ENCODE data around the gene PEX11B. TPM values are rescaled to one million over a fixed set of nuclear protein-coding genes. Genes with fewer than 3 reads are reported as not detected.

PEX11B gene
- total and polyA plus RNA-seq, 2 of the 4 experiments (the other 2 are of a cell fraction): 15.4 to 24.3 TPM

GRCh38 chr1:145927916-145928643 lies 9.6 kb upstream of the PEX11B start:
- Histone ChIP-seq H3K9me3 (ENCODE audit: control insufficient read depth, insufficient read depth, low read length) (no peaks in the 10 kb centered on the region), H3K36me3 (ENCODE audit: control insufficient read depth, insufficient read depth, low read length) (peaks cover 6% of the 10 kb centered on the region), H3K4me2 (ENCODE audit: low read depth, low read length) (peak overlapping the region; percentile 81), H2AK9ac (replicated peaks; ENCODE audit: low read depth, low read length, poor library complexity) (peak overlapping the region; percentile 80), H4K20me1 (ENCODE audit: insufficient read depth, low read length) (no peaks in the 10 kb centered on the region), H3K14ac (replicated peaks; ENCODE audit: low read depth, low read length) (peak overlapping the region; percentile 87), H3K56ac (ENCODE audit: extremely low read depth, insufficient read depth, low read length) (peak overlapping the region; percentile 97), H2AFZ (replicated peaks; ENCODE audit: low read length, poor library complexity) (peak overlapping the region; percentile 91), H3K4ac (ENCODE audit: low read depth, low read length) (peak overlapping the region; percentile 89), H4K5ac (ENCODE audit: low read depth, low read length) (peak overlapping the region; percentile 95), H3K27me3 (ENCODE audit: control insufficient read depth, insufficient read depth, low read length) (no peaks in the 10 kb centered on the region), H3K18ac (ENCODE audit: low read depth, low read length) (peak overlapping the region; percentile 86; the same call in 1 of the 2 replicates), H3K4me3 (ENCODE audit: insufficient read depth, low read depth, low read length) (peak overlapping the region; percentile 76), H3K23ac (ENCODE audit: low read depth, low read length) (peak overlapping the region; percentile 86), H3K9me1 (ENCODE audit: insufficient read depth, low read length) (peaks cover 4% of the 10 kb centered on the region; the same call in 1 of the 2 replicates), H4K8ac (ENCODE audit: low read depth in 2 of 2, low read length in 2 of 2) (peak overlapping the region; percentile 96 to 97), H2BK120ac (ENCODE audit: low read depth, low read length) (peak overlapping the region; percentile 35; the same call in 1 of the 2 replicates), H3K79me1 (ENCODE audit: low read depth in 1 of 2, low read length in 2 of 2) (peaks cover 18 to 27% of the 10 kb centered on the region in 2 experiments; a peak in 3 of 4 replicates), H3K27ac (ENCODE audit: insufficient read depth, low read length) (peak overlapping the region; percentile 83), H2BK5ac (ENCODE audit: low read depth, low read length, poor library complexity, severe bottlenecking) (peak overlapping the region; percentile 92), H2BK15ac (ENCODE audit: low read depth, low read length) (no peak overlapping the region), H2BK20ac (ENCODE audit: low read depth, low read length) (no peak overlapping the region), H3K9ac (ENCODE audit: low read depth, low read length) (peak overlapping the region; percentile 96), H2AK5ac (ENCODE audit: low read depth, low read length) (peak overlapping the region; percentile 73), H4K91ac (ENCODE audit: insufficient read depth, low read depth, low read length) (peak overlapping the region; percentile 79), H3K4me1 (ENCODE audit: control insufficient read depth, insufficient read depth, low read length) (peaks cover 3% of the 10 kb centered on the region)
- BruUV-seq (replicated peaks): no TSS peak
- dilution Hi-C loops (cut with HindIII; ENCODE audit: low sequenced_read_pairs, unreplicated experiment) (no loop called here), in situ Hi-C loops (cut with MboI; ENCODE audit: low sequenced_read_pairs) (no loop called here), intact Hi-C loops (cut with micrococcal nuclease) (loop anchor here (2.0 kb wide), 3 partner anchors 29 to 69 kb away; partner anchors contain the start of genes ANKRD34A, POLR3GL and TXNIP)
- ATAC-seq (ENCODE audit: low read depth) (no peak), DNase-seq (no peak)
- ChIA-PET CTCF (interaction anchor here (0.6 to 0.9 kb wide), 4 partner anchors 26 to 52 kb away, joined by 3 to 5 read pairs (median 3); partner anchors contain the start of genes ANKRD34A and POLR3GL), POLR2A (ENCODE audit: unreplicated experiment) (interaction anchor here (0.7 to 0.9 kb wide), 3 partner anchors 36 to 51 kb away, joined by 3 to 4 read pairs (median 3); no protein-coding TSS in a partner anchor)
- no peak for TF ChIP-seq SMC3 (IDR thresholded peaks at IDR 0.05; ENCODE audit: low read depth, low read length)
- TF ChIP-seq NFE2L2 (IDR thresholded peaks at IDR 0.05; ENCODE audit: low read depth, low read length): no peak
- no peak for TF ChIP-seq RFX5 (IDR thresholded peaks at IDR 0.05; ENCODE audit: low read depth, low read length)
- TF ChIP-seq POLR2A (IDR thresholded peaks at IDR 0.05; ENCODE audit: low read depth, low read length): no peak
- TF ChIP-seq RAD21 (IDR thresholded peaks at IDR 0.05; ENCODE audit: low read length): no peak
- TF ChIP-seq ELK1 (IDR thresholded peaks at IDR 0.05; ENCODE audit: borderline replicate concordance, low read depth, low read length): no peak
- no peak for TF ChIP-seq MXI1 (IDR thresholded peaks at IDR 0.05; ENCODE audit: borderline replicate concordance, low read depth, low read length)
- TF ChIP-seq MAFK (IDR thresholded peaks at IDR 0.05; ENCODE audit: low read depth, low read length): no peak
- TF ChIP-seq, protein P1, sequence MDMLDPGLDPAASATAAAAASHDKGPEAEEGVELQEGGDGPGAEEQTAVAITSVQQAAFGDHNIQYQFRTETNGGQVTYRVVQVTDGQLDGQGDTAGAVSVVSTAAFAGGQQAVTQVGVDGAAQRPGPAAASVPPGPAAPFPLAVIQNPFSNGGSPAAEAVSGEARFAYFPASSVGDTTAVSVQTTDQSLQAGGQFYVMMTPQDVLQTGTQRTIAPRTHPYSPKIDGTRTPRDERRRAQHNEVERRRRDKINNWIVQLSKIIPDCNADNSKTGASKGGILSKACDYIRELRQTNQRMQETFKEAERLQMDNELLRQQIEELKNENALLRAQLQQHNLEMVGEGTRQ (IDR thresholded peaks at IDR 0.05; ENCODE audit: low read depth, low read length): no peak
- WGBS, 2 experiments (ENCODE audit: extremely low coverage in 2 of 2, insufficient read length in 1 of 2): 88% methylated on average over 3 of the region's 20 CpGs; no CpG with 5 or more reads in 1 of the 2 experiments

Measured in IMR-90 (cell line).